Measurements from ENCODE around the gene BEST2.

DNA sequence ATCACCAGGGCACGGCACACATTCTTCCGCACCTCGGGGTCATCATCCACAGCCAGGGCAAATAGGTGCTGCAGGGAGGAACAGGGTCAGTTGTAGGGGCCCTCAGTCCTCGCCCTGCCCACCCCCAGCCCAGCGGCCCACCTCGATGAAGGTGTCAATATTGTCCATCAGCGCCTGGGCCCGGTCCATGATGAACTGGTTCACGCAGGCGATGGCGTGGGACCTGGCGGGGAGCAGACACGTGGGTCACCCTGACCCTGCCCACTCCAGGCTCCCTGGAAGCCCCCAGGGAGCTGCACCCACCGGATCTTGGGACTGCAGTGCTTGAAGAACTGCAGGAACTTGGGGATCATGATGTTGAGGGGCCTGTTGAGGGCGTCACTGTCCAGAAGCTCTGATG, 36.5 kb upstream of the BEST2 start:
- TF ChIP-seq EZH2 (IDR thresholded peaks at IDR 0.05; ENCODE audit: borderline replicate concordance, insufficient read depth, low read length, poor library complexity, severe bottlenecking) (no peak), POLR2AphosphoS5 (IDR thresholded peaks at IDR 0.05) (no peak), TAF1 (IDR thresholded peaks at IDR 0.05; ENCODE audit: low read depth) (no peak), EP300 (conservative IDR thresholded peaks at IDR 0.05; ENCODE audit: poor library complexity, severe bottlenecking) (no peak), SMC3 (conservative IDR thresholded peaks at IDR 0.05; ENCODE audit: poor library complexity) (no peak), RAD21 (conservative IDR thresholded peaks at IDR 0.05) (no peak)
- TF ChIP-seq, protein P1, sequence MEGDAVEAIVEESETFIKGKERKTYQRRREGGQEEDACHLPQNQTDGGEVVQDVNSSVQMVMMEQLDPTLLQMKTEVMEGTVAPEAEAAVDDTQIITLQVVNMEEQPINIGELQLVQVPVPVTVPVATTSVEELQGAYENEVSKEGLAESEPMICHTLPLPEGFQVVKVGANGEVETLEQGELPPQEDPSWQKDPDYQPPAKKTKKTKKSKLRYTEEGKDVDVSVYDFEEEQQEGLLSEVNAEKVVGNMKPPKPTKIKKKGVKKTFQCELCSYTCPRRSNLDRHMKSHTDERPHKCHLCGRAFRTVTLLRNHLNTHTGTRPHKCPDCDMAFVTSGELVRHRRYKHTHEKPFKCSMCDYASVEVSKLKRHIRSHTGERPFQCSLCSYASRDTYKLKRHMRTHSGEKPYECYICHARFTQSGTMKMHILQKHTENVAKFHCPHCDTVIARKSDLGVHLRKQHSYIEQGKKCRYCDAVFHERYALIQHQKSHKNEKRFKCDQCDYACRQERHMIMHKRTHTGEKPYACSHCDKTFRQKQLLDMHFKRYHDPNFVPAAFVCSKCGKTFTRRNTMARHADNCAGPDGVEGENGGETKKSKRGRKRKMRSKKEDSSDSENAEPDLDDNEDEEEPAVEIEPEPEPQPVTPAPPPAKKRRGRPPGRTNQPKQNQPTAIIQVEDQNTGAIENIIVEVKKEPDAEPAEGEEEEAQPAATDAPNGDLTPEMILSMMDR (IDR thresholded peaks at IDR 0.05; ENCODE audit: poor library complexity, severe bottlenecking) = no peak
- TF ChIP-seq, protein P2, sequence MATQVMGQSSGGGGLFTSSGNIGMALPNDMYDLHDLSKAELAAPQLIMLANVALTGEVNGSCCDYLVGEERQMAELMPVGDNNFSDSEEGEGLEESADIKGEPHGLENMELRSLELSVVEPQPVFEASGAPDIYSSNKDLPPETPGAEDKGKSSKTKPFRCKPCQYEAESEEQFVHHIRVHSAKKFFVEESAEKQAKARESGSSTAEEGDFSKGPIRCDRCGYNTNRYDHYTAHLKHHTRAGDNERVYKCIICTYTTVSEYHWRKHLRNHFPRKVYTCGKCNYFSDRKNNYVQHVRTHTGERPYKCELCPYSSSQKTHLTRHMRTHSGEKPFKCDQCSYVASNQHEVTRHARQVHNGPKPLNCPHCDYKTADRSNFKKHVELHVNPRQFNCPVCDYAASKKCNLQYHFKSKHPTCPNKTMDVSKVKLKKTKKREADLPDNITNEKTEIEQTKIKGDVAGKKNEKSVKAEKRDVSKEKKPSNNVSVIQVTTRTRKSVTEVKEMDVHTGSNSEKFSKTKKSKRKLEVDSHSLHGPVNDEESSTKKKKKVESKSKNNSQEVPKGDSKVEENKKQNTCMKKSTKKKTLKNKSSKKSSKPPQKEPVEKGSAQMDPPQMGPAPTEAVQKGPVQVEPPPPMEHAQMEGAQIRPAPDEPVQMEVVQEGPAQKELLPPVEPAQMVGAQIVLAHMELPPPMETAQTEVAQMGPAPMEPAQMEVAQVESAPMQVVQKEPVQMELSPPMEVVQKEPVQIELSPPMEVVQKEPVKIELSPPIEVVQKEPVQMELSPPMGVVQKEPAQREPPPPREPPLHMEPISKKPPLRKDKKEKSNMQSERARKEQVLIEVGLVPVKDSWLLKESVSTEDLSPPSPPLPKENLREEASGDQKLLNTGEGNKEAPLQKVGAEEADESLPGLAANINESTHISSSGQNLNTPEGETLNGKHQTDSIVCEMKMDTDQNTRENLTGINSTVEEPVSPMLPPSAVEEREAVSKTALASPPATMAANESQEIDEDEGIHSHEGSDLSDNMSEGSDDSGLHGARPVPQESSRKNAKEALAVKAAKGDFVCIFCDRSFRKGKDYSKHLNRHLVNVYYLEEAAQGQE (IDR thresholded peaks at IDR 0.05; ENCODE audit: borderline replicate concordance) = no peak

Measured in neural cell (in vitro differentiated cells).